ENCODE measurements around the gene GRB14.

GRCh38 chr2:164617466-164617865, 3.8 kb downstream of the GRB14 start:
- TF ChIP-seq EZH2 (IDR thresholded peaks at IDR 0.05) (no peak), CEBPB (IDR thresholded peaks at IDR 0.05; ENCODE audit: low read depth) (no peak), POLR2A (IDR thresholded peaks at IDR 0.05; ENCODE audit: borderline replicate concordance, extremely low read depth, insufficient read depth, insufficient read length) (no peak), EZH2phosphoT487 (IDR thresholded peaks at IDR 0.05; ENCODE audit: borderline replicate concordance) (no peak), EGR1 (IDR thresholded peaks at IDR 0.05; ENCODE audit: low read depth) (no peak), YY1 (IDR thresholded peaks at IDR 0.05; ENCODE audit: extremely low read depth, insufficient replicate concordance, low read depth, low read length) (no peak)
- TF ChIP-seq, protein P1, sequence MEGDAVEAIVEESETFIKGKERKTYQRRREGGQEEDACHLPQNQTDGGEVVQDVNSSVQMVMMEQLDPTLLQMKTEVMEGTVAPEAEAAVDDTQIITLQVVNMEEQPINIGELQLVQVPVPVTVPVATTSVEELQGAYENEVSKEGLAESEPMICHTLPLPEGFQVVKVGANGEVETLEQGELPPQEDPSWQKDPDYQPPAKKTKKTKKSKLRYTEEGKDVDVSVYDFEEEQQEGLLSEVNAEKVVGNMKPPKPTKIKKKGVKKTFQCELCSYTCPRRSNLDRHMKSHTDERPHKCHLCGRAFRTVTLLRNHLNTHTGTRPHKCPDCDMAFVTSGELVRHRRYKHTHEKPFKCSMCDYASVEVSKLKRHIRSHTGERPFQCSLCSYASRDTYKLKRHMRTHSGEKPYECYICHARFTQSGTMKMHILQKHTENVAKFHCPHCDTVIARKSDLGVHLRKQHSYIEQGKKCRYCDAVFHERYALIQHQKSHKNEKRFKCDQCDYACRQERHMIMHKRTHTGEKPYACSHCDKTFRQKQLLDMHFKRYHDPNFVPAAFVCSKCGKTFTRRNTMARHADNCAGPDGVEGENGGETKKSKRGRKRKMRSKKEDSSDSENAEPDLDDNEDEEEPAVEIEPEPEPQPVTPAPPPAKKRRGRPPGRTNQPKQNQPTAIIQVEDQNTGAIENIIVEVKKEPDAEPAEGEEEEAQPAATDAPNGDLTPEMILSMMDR (IDR thresholded peaks at IDR 0.05 in 2 of 3, conservative IDR thresholded peaks at IDR 0.05 in 1 of 3; ENCODE audit: borderline replicate concordance in 1 of 3, insufficient read depth in 1 of 3, low read depth in 2 of 3, low read length in 2 of 3) = no peak

Data from HCT116 (cell line).